Coronary artery (tissue), 2 donors: Measurements from ENCODE around the gene TMEM175.
"Not testable (repeated sequence)": the region's sequence is repeated elsewhere in the genome, so short reads cannot be mapped to it uniquely, and the experiment has no call there.

Experiments
- DNase-seq: peaks from one replicate; pipeline ENCODE4 v3.0.0-alpha.2; 2017; ENCODE audit warnings: low spot score
- H3K27ac ChIP-seq, 2 donors: fragments of 200-600 bp; sonication (generic); one replicate each; pipeline ENCODE4 v1.5.1; 2016 to 2019
- H3K4me3 ChIP-seq: fragments of 200-600 bp; sonication (generic); 2 replicates; pipeline ENCODE4 v1.5.1; 2016; ENCODE audit warnings: mild to moderate bottlenecking, moderate library complexity
- CTCF ChIP-seq: fragments of 200-600 bp; sonication (generic); IDR thresholded peaks from one replicate; pipeline ENCODE4 v1.5.1; 2019; ENCODE audit warnings: antibody characterized with exemption

Gene TMEM175

GRCh38 chr4:973431-974397 is 41.5 kb downstream of the TMEM175 start, which contains the start of gene DGKQ:
Gene DGKQ (minus strand): TSS chr4:973569. CDS start chr4:973482, 87 bp downstream.
- Histone ChIP-seq H3K27ac (peak within 1 kb of the TSS in 1 of 2 donors; percentile 46), H3K4me3 (peak within 1 kb of the TSS; percentile 94)
- DNase-seq: peak; percentile 89
- TF ChIP-seq CTCF: no peak

GRCh38 chr4:974668-975067 is 42.4 kb downstream of the TMEM175 start:
- Histone ChIP-seq H3K4me3 (no peak overlapping the region), H3K27ac (no peak overlapping the region)
- TF ChIP-seq CTCF: no peak
- DNase-seq: no peak

GRCh38 chr4:976016-976415 is 43.8 kb downstream of the TMEM175 start:
- H3K4me3 ChIP-seq, DNase-seq, H3K27ac ChIP-seq: not testable (repeated sequence)

GRCh38 chr4:978957-979701 is 46.9 kb downstream of the TMEM175 start:
- DNase-seq: no peak
- peak overlapping the region in 1 of 2 donors; percentile 25 for H3K27ac ChIP-seq
- no peak for TF ChIP-seq CTCF
- no peak overlapping the region for H3K4me3 ChIP-seq

- Histone ChIP-seq H3K4me3 (no peak overlapping the region), H3K27ac (no peak overlapping the region)
- no peak for TF ChIP-seq CTCF
- DNase-seq: no peak
Observed at GRCh38 chr4:982291-982690, 50.0 kb downstream of the TMEM175 start.

GRCh38 chr4:982814-983213 is 50.6 kb downstream of the TMEM175 start:
- TF ChIP-seq CTCF: no peak
- DNase-seq: no peak
- H3K27ac ChIP-seq: no peak overlapping the region
- H3K4me3 ChIP-seq: no peak overlapping the region

GRCh38 chr4:984336-985054 is 52.2 kb downstream of the TMEM175 start:
- no peak for TF ChIP-seq CTCF
- H3K4me3 ChIP-seq: peak overlapping the region; percentile 48
- DNase-seq: no peak
- no peak overlapping the region for H3K27ac ChIP-seq
